Measurements from ENCODE around the gene DAAM2.
A peak's percentile ranks its signal among the peaks of the same experiment; 100 is the strongest.

Gene DAAM2

GRCh38 chr6:39934131-39934757 is 142.1 kb downstream of the DAAM2 start, which contains the start of gene MOCS1:
Gene MOCS1 (minus strand): TSS chr6:39934462. CDS start chr6:39934417, 45 bp downstream.
- H3K27me3 ChIP-seq = no peaks in the 10 kb centered on the region
- DNase-seq = peak; percentile 90 to 94
- H3K9me3 ChIP-seq = no peaks in the 10 kb centered on the region
- TF ChIP-seq CTCF (IDR thresholded peaks at IDR 0.05) = no peak
- no peaks in the 10 kb centered on the region for H3K36me3 ChIP-seq
- peaks cover 0 to 60% (median 46%) of the 10 kb centered on the region in 4 donors for H3K4me1 ChIP-seq
- intact Hi-C loops (cut with DNase I; ENCODE audit: low total_unique reads) = no loop called here
- peak within 1 kb of the TSS; percentile 93 to 97 for H3K27ac ChIP-seq
- H3K4me3 ChIP-seq = peak within 1 kb of the TSS; percentile 78 to 95

DNA sequence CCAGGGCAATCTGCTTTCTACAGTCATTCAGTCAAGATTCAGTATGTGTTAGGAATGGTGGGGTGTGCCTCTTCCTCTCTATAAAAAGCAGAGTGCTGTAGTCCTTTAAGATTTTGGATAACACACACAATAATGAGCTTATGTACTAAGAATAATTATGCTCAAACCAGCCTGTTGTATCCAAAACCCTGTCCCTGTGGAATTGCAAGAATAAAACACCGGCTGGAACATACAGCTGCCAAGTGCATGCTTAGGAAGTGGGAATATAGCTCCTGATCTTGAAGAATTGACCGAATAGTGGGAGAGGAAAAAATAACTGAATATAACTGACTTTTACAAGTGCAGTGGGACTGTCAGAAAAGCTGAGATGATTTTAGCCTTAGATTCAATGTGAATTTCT is 143.1 kb downstream of the DAAM2 start:
- Histone ChIP-seq H3K4me3 (peak overlapping the region in 1 of 2 donors; percentile 95), H3K4me1 (peaks cover 0 to 50% (median 40%) of the 10 kb centered on the region in 4 donors), H3K36me3 (no peaks in the 10 kb centered on the region), H3K27ac (peak overlapping the region; percentile 93 to 97), H3K27me3 (no peaks in the 10 kb centered on the region), H3K9me3 (no peaks in the 10 kb centered on the region)
- no peak for TF ChIP-seq CTCF (IDR thresholded peaks at IDR 0.05)
- intact Hi-C loops (cut with DNase I; ENCODE audit: low total_unique reads) = no loop called here
- no peak for DNase-seq

GRCh38 chr6:39936857-39937256 is 144.7 kb downstream of the DAAM2 start:
- Histone ChIP-seq H3K27ac (no peak overlapping the region), H3K9me3 (no peaks in the 10 kb centered on the region), H3K27me3 (no peaks in the 10 kb centered on the region), H3K4me3 (no peak overlapping the region), H3K36me3 (no peaks in the 10 kb centered on the region), H3K4me1 (peaks cover 0 to 34% (median 24%) of the 10 kb centered on the region in 4 donors)
- no peak for DNase-seq
- intact Hi-C loops (cut with DNase I; ENCODE audit: low total_unique reads) = no loop called here
- TF ChIP-seq CTCF (IDR thresholded peaks at IDR 0.05) = no peak

DNA sequence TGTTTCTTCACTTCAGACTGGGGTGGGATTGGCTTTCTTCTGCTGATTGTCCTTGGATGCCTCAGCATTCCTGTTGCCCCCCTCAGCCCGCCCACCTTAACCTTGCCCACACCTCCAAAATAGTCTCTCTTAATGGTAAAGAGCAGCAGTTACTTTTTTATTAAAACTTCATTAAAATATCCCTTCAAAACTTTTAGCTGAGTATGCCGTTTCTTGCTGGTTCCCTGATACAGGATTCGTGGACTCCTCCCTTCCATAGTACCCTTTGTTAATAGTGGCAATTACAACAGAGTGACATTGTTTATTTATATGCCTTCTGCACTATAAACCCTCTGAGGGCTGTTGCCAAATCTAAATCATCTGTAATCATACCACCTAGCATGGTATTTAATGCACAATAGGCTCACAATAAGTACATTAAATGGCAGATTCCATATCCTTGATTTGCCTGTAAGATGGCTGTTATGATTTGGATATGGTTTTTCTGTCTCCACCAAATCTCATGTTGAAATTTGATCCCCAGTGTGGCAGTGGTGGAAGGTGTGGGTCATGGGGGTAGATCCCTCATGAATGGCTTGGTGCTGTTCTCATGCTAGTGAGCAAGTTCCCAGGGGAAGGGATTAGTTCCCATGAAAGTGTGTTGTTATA is 145.6 kb downstream of the DAAM2 start:
- H3K9me3 ChIP-seq = no peaks in the 10 kb centered on the region
- no peak overlapping the region for H3K27ac ChIP-seq
- no peaks in the 10 kb centered on the region for H3K27me3 ChIP-seq
- no peak for DNase-seq
- TF ChIP-seq CTCF (IDR thresholded peaks at IDR 0.05) = no peak
- H3K4me3 ChIP-seq = no peak overlapping the region
- peaks cover 0 to 25% (median 14%) of the 10 kb centered on the region in 4 donors for H3K4me1 ChIP-seq
- H3K36me3 ChIP-seq = no peaks in the 10 kb centered on the region
- intact Hi-C loops (cut with DNase I; ENCODE audit: low total_unique reads) = no loop called here

DNA sequence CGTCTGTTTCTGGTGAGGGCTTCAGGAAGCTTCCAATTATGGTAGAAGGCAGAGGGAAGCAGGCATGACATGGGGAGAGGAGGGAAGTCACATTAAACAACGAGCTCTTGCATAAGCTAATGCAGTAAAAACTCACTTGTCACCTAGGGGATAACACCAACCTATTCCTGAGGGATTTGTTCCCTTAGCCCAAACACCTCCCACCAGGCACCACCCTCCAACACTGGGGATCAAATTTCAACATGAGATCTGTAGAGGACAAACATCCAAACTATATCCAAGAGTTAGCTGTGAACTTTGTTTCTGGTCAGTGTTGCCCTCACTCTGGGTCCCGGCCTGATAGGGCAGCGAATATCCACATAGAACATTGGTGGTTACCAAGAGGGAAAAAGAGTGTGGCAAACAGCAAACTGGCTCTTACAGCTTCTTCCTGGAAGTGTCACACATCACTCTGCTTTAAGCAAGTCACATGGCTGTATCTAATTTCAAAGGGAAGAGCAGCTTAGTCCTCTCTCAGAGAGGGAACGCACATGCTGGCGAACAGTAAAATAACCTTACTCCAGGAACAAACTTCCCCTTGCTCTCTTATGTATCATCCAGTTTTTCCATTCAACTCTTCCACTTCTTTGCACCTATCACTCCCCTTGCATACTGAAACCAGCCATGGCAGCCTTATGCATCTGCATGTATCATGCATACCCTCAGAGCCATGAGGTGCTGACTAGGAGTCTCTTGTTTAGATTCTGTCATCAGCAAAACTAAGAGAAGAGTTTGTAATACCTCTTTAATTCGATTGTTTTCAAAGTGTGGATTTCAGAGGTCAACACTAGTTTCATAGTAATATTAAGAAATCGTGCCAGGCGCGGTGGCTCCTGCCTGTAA is 146.8 kb downstream of the DAAM2 start:
- intact Hi-C loops (cut with DNase I; ENCODE audit: low total_unique reads) = no loop called here
- H3K27ac ChIP-seq = no peak overlapping the region
- TF ChIP-seq CTCF (IDR thresholded peaks at IDR 0.05) = no peak
- H3K4me1 ChIP-seq = peaks cover 0 to 17% (median 10%) of the 10 kb centered on the region in 4 donors
- DNase-seq = no peak
- no peak overlapping the region for H3K4me3 ChIP-seq
- H3K27me3 ChIP-seq = no peaks in the 10 kb centered on the region
- no peaks in the 10 kb centered on the region for H3K9me3 ChIP-seq
- H3K36me3 ChIP-seq = no peaks in the 10 kb centered on the region

All from tibial artery (tissue), 4 donors.